Natural killer cell (primary cell): ENCODE measurements around the gene DISC1. TPM values are rescaled to one million over a fixed set of nuclear protein-coding genes. Genes with fewer than 3 reads are reported as not detected.

Source experiments
- ATAC-seq, 3 donors: fragments of 150-1000 bp in 2 of 3; fragments of 200-7000 bp in 1 of 3; cut with Tn5 transposase; 1 replicate in 1 of 3; 2 replicates in 2 of 3; pipeline ENCODE4 v1.10.0; 2021; ENCODE audit warnings: mild to moderate bottlenecking in 2 of 3, moderate library complexity in 2 of 3
- DNase-seq, 2 donors: peaks; one replicate each; pipeline versions ENCODE4 v3.0.0 to v3.0.0-alpha.2; 2013 to 2021; ENCODE audit warnings: mixed read lengths in 1 of 2
- H3K27ac ChIP-seq: one replicate; pipeline ENCODE4 v1.5.1; 2013; ENCODE audit warnings: mild to moderate bottlenecking, low read length
- H3K27me3 ChIP-seq: one replicate; pipeline ENCODE4 v1.6.1; 2013; ENCODE audit warnings: low read length; ENCODE audit not compliant: control insufficient read depth, insufficient read depth
- H3K36me3 ChIP-seq: one replicate; pipeline ENCODE4 v1.6.1; 2013; ENCODE audit warnings: low read length; ENCODE audit not compliant: control insufficient read depth, insufficient read depth
- H3K4me1 ChIP-seq: one replicate; pipeline ENCODE4 v1.6.1; 2013; ENCODE audit warnings: low read length; ENCODE audit not compliant: control insufficient read depth, insufficient read depth
- H3K4me3 ChIP-seq: one replicate; pipeline ENCODE4 v1.5.1; 2013; ENCODE audit warnings: low read length
- H3K9me3 ChIP-seq: one replicate; pipeline ENCODE4 v1.6.1; 2013; ENCODE audit warnings: low read length; ENCODE audit not compliant: control insufficient read depth, insufficient read depth
- H3K27ac Mint-ChIP-seq, 2 donors: one replicate each; pipeline ENCODE4 v1.8.0; 2022; ENCODE audit warnings: mild to moderate bottlenecking in 2 of 2, mixed read lengths in 2 of 2, moderate library complexity in 1 of 2
- H3K27me3 Mint-ChIP-seq, 2 donors: one replicate each; pipeline ENCODE4 v1.8.0; 2022; ENCODE audit warnings: low read depth in 2 of 2, mixed read lengths in 2 of 2
- H3K36me3 Mint-ChIP-seq: one replicate; pipeline ENCODE4 v1.8.0; 2022; ENCODE audit warnings: mixed read lengths
- H3K4me1 Mint-ChIP-seq, 2 donors: one replicate each; pipeline ENCODE4 v1.8.0; 2022; ENCODE audit warnings: mixed read lengths in 2 of 2
- H3K4me3 Mint-ChIP-seq: one replicate; pipeline ENCODE4 v1.8.0; 2022; ENCODE audit warnings: mild to moderate bottlenecking, moderate library complexity, mixed read lengths
- H3K9me3 Mint-ChIP-seq, 2 donors: one replicate each; pipeline ENCODE4 v1.8.0; 2022; ENCODE audit warnings: mixed read lengths in 2 of 2
- WGBS: methylation state at CpG from one replicate; pipeline ENCODE4 v1.1.7; 2013; ENCODE audit warnings: missing lambda C conversion rate; ENCODE audit not compliant: insufficient coverage; 5-methylcytosine and 5-hydroxymethylcytosine counted together
- intact Hi-C: fragments of 100-400 bp; cut with micrococcal nuclease; formaldehyde crosslinking; loops from one replicate; pipeline ENCODE4 v1.14.2; 2022
- total RNA-seq, 4 donors: library from RNA; stranded (reverse); fragments of 120-200 nt in 1 of 4; gene quantifications; one replicate each; pipeline versions ENCODE4 v1.2.3 to v1.2.4, GENCODE V29; 2013 to 2022
- TF ChIP-seq, protein P1 (sequence below): fragments of 200-600 bp; IDR thresholded peaks from one replicate; pipeline ENCODE4 v1.8.0; 2022; ENCODE audit warnings: antibody characterized with exemption

DISC1 gene
- total RNA-seq, 3 donors from 2014 or later (not counting 1 experiment from before 2014, with no cell fraction given) = 5.9 to 10.7 (median 9.7) TPM

- Mint-ChIP-seq H3K36me3 (no peaks in the 10 kb centered on the region), H3K9me3 (no peaks in the 10 kb centered on the region), H3K27ac (no peak overlapping the region), H3K27me3 (no peaks in the 10 kb centered on the region), H3K4me1 (peaks cover 7 to 9% of the 10 kb centered on the region in 2 donors), H3K4me3 (no peak overlapping the region)
- Histone ChIP-seq H3K9me3 (no peaks in the 10 kb centered on the region), H3K27me3 (no peaks in the 10 kb centered on the region), H3K4me3 (no peak overlapping the region), H3K36me3 (no peaks in the 10 kb centered on the region), H3K4me1 (peaks cover 3% of the 10 kb centered on the region), H3K27ac (no peak overlapping the region)
- 90% methylated on average over 2 of the region's 2 CpGs for WGBS
- DNase-seq (no peak), ATAC-seq (no peak)
- intact Hi-C loops = no loop called here
- TF ChIP-seq, protein P1, sequence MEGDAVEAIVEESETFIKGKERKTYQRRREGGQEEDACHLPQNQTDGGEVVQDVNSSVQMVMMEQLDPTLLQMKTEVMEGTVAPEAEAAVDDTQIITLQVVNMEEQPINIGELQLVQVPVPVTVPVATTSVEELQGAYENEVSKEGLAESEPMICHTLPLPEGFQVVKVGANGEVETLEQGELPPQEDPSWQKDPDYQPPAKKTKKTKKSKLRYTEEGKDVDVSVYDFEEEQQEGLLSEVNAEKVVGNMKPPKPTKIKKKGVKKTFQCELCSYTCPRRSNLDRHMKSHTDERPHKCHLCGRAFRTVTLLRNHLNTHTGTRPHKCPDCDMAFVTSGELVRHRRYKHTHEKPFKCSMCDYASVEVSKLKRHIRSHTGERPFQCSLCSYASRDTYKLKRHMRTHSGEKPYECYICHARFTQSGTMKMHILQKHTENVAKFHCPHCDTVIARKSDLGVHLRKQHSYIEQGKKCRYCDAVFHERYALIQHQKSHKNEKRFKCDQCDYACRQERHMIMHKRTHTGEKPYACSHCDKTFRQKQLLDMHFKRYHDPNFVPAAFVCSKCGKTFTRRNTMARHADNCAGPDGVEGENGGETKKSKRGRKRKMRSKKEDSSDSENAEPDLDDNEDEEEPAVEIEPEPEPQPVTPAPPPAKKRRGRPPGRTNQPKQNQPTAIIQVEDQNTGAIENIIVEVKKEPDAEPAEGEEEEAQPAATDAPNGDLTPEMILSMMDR = no peak
These were observed 213.4 kb downstream of the DISC1 start for GRCh38 chr1:231839999-231840398.

DNA sequence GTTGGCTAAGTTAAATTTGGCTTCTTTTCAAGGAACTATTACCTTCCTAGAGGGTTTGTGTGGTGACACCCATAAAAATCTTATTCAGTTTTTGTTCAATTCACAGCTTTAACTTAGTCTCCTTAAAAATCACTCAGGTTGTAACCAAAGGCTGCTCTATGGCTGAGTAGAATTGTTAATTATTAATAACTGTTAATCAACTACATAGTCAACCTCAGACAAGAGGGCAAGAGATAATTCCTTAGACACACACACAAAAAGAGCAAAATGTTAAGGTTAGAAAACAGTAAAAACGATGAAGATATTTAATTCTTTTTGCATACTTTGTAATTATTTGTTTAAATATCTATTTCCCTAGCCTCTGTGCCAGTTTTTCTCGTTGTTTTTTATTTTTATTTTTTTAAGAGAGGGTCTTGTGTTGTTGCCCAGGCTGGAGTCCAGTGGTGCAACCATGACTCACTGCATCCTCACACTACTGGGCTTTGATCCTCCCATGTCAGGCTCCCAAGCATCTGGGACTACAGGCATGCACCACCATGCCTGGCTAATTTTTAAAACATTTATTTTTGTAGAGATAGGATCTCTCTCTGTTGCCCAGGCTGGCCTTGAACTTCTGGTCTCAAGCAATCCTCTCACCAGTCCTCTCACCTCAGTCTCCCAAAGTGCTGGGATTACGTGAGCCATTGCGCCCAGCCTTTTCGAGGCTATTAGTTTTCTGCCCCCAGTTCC is 215.2 kb downstream of the DISC1 start:
- ATAC-seq (no peak), DNase-seq (no peak)
- Mint-ChIP-seq H3K4me1 (peaks cover 13 to 15% of the 10 kb centered on the region in 2 donors), H3K9me3 (no peaks in the 10 kb centered on the region), H3K4me3 (no peak overlapping the region), H3K36me3 (no peaks in the 10 kb centered on the region), H3K27me3 (no peaks in the 10 kb centered on the region), H3K27ac (no peak overlapping the region)
- Histone ChIP-seq H3K27me3 (no peaks in the 10 kb centered on the region), H3K4me1 (peaks cover 10% of the 10 kb centered on the region), H3K27ac (no peak overlapping the region), H3K4me3 (no peak overlapping the region), H3K36me3 (no peaks in the 10 kb centered on the region), H3K9me3 (no peaks in the 10 kb centered on the region)
- 86% methylated on average over 2 of the region's 5 CpGs for WGBS
- TF ChIP-seq, protein P1 = no peak
- intact Hi-C loops = no loop called here

DNA sequence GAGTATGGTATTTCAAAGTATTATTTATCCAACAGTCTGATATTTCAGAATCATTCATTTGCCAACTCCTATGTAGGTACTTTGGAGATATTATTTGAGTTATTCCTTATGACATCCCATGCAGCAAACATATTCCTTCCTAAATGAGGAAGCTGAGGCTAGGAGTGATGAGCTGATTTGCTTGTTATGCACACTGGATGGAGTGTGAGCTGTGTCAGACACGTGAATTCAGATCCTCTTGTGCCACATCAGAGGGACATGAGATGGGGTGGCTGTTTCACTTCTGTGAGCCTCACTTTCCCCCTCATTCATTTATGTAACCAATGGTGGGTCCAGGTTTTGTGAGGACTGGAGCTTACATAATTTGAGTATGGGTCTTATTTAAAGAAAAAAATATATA is 215.9 kb downstream of the DISC1 start:
- 63% methylated on average over 1 of the region's 1 CpG for WGBS
- intact Hi-C loops = no loop called here

More for the DNA sequence above, 215.9 kb downstream of the DISC1 start:
- TF ChIP-seq, protein P1 = no peak
- Histone ChIP-seq H3K27ac (no peak overlapping the region), H3K4me1 (peaks cover 10% of the 10 kb centered on the region), H3K36me3 (no peaks in the 10 kb centered on the region), H3K27me3 (no peaks in the 10 kb centered on the region), H3K9me3 (no peaks in the 10 kb centered on the region), H3K4me3 (no peak overlapping the region)
- no peak for DNase-seq
- ATAC-seq = no peak
- Mint-ChIP-seq H3K36me3 (no peaks in the 10 kb centered on the region), H3K27me3 (no peaks in the 10 kb centered on the region), H3K4me3 (no peak overlapping the region), H3K9me3 (no peaks in the 10 kb centered on the region), H3K27ac (no peak overlapping the region), H3K4me1 (peaks cover 13 to 15% of the 10 kb centered on the region in 2 donors)
